DMS153 treated with DMSO at 0.1 percent for 48 hours (cell line): ENCODE data around the gene OR5AU1.

Experiments used
- DNase-seq: peaks from one replicate; lab custom pipeline; 2025; ENCODE audit not compliant: unreplicated experiment; lab: John Stamatoyannopoulos, UW

The OR5AU1 gene

DNA sequence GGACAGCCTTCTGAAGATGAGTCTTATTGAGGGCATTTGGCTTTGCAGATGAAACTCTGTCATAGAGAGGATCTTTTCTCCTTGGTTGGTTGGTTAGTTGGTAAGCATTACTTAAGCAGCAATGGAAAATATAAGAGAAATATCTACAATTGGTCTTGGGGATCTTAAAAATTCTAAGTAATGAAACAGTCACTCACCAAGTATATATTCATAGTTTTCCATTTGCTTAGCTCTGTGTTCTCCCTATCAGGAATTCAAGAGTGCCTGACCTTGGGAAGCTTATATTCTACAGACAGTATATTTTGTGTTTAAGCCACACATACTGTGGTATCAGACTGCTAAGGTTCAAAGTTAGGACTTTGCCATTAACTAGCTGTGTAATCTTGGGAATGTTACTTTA, at the start of gene OR5AU1:
Gene OR5AU1, minus strand, starts transcription at position 101 of the 400 bp plus-strand sequence. CDS start 191 bp downstream, outside the sequence.
- no peak for DNase-seq

GRCh38 chr14:21205026-21205677, 49.3 kb upstream of the OR5AU1 start:
- no peak for DNase-seq

- DNase-seq: no peak
Observed at GRCh38 chr14:21204167-21205025, 48.5 kb upstream of the OR5AU1 start.

DNA sequence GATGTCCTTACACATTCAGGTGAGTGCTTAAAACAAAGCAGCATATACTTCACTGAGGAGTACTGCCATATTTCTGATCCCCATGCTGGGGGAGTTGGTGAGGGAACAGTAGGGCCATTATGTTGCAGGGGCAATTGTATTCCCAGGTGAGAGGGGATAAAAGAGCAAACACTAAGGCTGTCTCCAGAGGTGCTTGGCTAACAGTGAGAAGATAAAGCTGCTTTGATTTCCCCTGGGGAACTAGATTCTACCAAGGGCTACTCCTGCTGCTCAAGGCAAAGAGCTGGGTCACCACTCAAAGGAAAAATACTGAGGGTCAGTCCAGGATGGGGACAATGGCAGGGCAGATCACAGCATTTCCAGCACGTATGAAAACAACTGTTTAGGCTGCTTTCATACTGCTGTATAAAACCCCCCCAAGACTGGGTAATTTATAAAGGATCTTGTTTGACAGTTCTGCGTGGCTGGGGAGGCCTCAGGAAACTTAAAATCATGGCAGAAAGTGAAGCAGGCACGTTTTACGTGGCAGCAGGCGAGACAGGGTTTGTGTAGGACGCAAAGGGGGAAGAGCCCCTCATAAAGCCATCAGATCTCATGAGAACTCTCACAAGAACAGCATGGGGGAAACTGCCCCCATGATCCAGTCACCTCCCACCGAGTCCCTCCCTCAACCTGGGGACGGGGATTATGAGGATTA, 47.8 kb upstream of the OR5AU1 start:
- DNase-seq: no peak

DNA sequence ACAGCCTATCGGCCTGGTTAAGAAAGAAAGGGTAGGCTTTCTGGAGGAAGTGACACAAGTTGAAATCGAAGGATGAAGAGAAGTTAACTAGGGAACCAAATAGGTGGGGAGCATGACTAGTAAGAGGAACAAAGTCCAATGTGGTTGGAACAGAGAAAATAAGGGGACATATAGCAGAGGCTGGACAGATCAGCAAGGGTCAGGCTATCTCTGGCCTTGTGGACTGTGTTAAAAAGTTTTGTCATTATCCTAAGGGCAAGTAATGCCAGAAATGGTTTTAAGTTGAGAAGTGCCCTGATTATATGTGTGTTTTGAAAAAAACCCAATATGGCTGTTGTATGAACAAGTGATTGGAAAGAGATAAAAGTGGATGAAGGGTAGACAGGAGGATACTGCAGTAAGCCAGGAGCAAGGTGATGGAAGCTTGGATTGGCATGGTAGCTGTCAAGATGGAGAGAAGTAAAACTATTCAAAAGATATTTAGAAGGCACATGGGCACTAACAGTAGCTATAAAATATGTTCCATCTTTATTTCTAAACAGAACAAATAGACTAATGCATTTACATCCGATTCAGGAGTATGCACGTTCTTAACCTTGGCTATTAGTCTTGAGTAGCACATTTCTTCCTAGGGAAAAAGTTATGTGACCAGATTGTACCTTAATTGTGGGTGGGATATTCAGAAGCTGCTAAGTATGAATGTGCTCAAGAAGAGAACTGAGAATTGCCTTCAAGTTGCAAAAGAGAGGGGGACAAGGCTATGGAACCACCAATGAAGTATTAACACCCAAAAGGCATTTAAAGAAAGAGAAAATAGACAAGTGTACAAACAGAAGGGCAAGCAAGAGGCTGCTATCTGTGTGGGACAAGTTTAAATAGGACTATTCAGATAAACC, 46.8 kb upstream of the OR5AU1 start:
- DNase-seq: no peak

DNA sequence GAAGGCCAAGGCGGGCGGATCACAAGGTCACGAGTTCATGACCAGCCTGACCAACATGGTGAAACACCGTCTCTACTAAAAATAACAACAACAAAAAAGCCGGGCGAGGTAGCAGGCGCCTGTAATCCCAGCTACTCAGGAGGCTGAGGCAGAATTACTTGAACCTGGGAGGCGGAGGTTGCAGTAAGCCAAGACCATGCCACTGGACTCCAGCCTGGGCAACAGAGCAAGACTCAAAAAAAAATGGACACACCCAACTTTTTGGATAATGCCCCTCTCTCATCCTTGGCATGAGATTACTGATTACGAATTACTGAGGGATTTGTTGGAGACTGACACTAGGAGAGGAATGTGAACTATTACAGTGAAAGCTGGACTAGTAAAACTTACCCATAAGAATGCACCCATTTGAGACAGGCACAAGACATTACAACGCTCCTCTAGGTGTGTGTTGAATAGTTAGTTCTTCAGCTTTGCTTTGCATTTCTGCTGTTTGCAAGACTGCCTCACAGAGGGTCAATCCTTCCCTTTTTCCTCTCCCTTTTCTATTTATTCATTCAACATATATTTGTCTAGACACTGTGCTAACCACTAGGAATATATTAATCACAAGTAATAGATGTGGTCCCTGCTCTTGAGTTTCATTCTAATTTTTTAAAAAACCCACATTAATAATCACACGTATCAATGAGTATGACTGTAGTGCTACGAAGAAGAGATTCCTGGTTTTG, 46.0 kb upstream of the OR5AU1 start:
- no peak for DNase-seq

- no peak for DNase-seq
Observed at GRCh38 chr14:21200752-21201461, 45.0 kb upstream of the OR5AU1 start.

- DNase-seq: no peak
Observed at GRCh38 chr14:21199611-21200560, 44.0 kb upstream of the OR5AU1 start.

- DNase-seq: no peak
Observed at GRCh38 chr14:21197418-21198205, 41.7 kb upstream of the OR5AU1 start.

DNA sequence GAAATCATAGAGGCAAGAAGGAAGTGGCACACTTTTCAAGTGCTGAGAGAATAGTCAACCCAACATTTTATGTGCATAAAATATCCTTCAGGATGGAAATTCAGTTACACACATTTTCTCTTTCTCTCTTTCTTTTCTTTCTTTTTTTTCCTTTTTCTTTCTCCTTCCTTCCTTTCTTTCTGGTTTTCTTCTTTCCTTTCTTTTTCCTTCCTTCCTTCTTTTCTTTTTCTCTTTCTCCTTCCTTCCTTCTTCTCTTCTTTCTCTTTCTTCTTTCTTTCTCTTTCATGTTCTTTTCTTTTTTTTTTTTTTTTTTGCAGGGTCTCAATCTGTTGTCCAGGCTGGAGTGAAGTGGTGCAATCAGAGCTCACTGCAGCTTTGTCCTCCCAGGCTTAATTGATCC, 38.7 kb upstream of the OR5AU1 start:
- no peak for DNase-seq

DNA sequence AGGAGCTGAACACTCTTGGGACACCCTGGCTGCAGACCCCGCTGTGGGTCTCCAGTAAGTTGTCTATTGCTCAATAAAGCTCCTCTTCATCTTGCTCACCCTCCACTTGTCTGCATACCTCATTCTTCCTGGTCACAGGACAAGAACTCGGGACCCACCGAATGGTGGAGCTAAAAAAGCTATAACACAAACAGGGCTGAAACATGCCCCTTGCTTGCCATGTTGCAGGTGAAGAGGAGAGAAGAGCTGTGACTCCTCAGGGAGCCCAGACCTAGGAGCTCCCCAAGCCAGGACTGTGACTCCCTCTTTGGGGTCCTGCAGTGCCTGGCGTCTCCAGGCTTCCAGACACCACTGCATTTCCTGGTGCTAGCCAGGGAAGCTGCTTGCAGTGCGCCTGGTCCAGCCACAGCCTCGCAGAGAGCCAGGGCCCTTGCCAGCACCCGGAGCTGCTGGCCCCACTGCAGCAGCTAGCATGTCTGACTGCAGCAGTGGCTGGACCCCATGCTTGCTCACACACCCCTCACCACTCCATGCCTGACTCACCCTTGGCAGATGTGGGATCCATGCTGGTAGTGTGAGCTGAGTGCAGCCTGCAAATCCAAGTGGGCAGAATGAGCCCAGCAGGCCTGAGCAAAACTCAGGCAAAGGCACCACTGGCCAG, 37.1 kb upstream of the OR5AU1 start:
- DNase-seq: no peak

DNA sequence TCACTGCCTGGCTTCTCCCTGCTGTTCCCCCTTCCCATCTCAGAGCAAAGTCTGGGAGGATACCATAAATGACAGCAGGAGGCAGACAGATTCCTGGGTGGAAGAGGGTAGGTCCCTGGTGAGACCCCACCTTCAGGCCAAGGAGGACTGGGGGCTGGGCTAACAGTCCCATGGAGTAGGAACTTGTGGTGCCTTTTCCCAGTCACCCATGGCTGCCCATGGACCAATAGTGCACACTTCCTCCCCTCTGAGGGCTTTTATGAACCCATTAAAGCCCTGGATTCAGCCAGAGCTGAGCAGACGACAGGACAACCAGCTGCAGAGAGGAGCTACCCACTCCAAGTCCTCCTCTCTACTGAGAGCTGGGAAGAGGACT, 36.6 kb upstream of the OR5AU1 start:
- DNase-seq: no peak

GRCh38 chr14:21191809-21192446, 36.1 kb upstream of the OR5AU1 start:
- DNase-seq: peak; percentile 46

GRCh38 chr14:21191261-21191808, 35.5 kb upstream of the OR5AU1 start:
- DNase-seq: no peak

DNA sequence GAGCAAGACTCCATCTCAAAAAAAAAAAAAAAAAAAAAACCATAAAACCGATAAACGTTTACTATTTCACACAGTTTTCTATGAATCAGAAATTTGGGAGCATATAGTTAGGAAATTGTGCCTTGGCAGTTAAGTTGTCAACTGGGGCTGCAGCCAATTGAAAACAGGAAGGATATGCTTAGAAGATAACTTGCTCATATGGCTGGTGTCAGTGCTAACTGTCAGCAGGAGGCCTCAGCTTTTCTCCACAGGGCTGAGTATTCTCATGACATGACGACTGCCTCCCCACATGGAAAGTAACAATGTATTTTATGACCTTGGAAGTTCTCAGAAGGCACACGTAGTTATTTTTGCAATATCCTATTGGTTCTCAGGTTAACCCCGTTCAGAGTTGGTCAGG, 29.6 kb upstream of the OR5AU1 start:
- DNase-seq: no peak

DNA sequence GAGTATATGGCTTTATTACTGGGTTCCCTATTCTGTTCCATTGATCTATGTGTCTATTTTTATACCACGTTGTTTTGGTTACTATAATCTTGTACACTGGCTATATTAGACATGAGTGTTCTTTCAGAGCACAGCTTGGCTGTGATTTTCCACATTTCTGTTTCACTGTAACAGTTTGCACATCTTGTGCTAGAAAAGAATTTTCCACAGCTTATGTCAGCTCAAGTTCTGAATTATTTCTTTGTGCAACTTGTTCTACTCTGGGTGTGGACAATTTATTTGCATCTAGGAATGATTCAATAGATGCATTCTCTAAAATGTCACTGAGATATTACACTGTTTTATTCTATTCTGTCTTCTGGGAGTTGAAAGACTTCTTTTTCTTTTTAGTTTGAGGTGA, 28.4 kb upstream of the OR5AU1 start:
- no peak for DNase-seq
